DLD1 (cell line): ENCODE measurements around the gene CD247.

Experiments used
- in situ Hi-C: cut with HindIII; loops from 2 replicates; pipeline ENCODE4 v1.10.0; 2017; ENCODE audit warnings: low sequenced_read_pairs

The CD247 gene

DNA sequence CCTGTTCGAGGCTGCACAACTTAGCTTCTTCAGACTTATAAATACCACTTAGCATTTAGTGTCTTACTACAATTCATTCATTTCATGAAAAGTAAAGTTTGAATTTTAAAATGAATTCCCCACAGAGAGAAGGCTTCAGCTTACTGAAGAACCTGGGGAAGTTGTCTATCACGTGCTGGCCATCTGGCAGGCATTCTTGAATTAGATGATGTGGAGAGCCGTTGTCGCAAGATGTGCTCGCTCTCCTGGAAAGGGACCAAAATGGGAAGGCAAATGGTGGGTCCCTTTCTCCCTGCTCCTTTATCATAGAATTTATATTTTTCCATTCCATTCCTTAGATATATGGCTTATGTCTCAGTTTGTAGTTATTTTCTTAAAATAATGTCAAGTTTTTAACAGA lies 90.5 kb downstream of the CD247 start:
- in situ Hi-C loops: loop anchor here (25.0 kb wide), 1 partner anchor 366 kb away; no protein-coding TSS in a partner anchor

DNA sequence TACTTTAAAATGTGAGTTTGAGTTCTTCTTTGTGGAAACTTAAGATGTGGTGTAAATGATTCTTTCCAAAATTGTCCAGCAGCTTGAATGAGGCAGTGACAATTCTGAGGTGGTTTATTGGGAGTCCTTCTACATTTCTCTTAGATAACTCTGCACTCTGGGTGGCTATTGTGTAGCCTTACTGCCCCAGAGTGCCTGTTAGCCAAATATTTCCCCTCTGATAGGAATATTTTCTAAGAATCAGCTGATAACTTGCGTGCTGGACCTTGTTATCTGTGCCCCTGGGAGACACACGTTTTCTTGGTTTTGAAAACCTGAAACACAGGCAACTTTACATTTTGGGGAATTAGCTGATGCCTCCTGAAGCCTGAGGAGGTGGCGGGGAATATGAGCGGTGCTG lies 91.6 kb downstream of the CD247 start:
- in situ Hi-C loops: loop anchor here (25.0 kb wide), 1 partner anchor 364 kb away; no protein-coding TSS in a partner anchor

DNA sequence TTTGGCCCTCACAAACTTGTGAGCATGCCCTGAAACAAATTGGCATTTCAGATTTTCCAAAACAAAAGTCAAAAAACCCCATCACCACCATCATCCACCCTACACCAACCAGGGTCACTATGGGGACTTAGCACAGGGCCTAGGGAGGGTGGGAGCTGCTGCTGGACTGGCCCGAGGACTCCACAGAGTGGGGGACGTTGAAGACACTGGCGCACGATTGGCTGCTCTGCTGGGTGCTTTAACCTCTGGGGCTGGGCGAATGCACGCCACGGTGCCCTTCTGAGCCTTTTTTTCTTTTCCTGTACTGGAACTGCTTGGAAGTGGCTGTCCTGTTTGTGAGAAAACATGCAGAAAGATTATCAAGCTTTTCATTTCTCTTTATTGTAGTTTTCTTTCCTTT lies 92.8 kb downstream of the CD247 start:
- in situ Hi-C loops: loop anchor here (25.0 kb wide), 1 partner anchor 363 kb away; no protein-coding TSS in a partner anchor

DNA sequence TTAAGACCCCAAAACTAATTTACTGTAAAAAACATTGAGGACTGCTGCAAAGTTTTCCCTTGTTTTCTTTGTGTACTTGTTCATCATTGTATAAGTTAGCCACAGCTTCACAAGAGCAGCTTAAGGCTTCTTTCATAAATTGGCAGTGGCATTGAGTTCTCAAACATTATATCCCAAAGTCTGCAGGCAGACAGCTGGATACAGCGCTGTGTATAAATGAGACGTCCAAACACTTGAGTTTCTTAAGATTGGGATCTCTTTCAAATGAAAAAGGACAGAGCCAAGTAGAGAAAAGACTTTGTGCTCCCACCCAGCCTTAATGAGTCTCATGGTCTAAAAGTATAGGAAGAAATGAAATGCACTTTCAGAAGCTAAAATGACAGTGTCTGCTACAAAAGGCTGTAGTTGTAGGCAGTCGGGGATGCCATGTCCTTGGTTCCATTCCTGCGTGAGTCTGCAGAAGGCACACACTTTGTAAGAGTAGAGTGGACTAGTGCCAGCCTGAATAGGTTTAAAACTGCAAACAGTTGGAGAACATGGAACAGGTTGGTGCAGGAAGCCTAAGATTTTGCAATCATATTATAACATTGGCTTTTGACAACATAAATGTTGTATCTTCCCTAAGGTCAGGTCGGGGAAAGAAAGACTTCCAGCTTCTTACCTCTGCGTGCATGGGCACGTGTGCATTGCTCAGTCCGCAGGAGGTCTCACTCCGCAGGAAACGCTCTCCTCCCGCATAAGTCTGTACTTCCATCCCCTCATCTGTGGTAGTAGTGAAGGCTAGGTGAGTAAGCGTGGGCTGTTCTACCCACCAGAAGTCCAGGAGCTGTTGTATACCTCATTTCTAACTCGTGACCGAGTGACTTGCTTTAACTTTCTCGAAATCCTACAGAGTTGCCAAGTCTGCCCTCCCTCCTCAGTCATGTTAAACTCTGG lies 94.4 kb downstream of the CD247 start:
- in situ Hi-C loops: no loop called here

DNA sequence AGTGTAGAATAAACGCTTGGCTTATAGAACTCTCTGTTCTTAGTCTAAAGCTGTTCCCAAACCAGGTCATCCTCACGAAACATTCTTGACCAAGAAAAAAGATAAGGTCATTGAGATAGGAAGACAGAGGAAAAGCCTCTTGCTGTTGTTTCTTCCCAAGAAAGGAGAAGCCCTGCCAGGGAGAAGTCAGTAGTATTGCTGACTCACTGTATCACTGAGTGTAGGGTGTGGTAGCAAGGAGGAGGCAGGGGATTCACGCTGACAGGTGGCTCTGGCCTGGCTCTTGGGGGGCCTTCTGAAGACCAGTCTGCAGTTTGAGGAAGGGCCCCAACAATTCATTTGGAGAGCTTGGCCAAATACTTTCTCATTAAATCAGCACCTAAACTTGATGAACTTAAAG lies 97.8 kb downstream of the CD247 start:
- in situ Hi-C loops: no loop called here

DNA sequence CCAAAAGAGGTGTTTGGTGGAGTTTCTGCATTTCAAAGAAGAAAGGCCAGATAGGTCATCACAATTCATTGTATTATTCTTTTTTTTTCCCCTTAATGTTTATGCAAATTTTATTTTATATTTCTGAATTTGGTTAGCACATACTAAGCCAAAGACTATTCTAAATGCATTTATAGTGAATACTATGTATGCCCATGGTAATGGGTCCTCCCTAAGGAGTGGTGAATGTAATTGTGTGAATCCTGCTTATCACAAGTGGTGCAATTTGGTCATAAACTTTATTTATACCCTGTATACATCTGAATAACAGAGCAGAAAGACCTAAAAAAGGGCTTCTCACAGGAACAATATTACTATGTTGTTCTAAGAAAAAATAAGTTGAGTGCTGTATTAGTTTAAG lies 99.1 kb downstream of the CD247 start:
- in situ Hi-C loops: no loop called here

DNA sequence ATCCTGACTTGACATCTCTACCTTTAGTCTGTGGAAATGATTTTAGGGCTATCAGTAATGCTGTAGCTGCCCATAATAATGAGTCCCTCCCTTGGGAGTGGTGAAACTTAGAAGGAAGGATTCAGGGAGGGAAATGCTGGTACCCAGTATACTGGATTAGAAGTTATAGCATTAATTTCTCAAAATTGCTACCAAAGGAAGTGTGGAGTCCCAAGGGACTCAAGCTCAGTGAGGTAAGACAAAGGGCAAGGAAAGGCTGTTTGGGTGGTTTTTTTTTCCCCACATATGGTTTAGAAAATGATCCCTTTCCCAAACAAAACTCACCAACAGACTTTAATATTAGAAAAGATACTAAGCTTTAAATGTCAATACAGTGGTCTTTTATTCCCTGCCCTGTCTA lies 99.9 kb downstream of the CD247 start:
- in situ Hi-C loops: no loop called here

DNA sequence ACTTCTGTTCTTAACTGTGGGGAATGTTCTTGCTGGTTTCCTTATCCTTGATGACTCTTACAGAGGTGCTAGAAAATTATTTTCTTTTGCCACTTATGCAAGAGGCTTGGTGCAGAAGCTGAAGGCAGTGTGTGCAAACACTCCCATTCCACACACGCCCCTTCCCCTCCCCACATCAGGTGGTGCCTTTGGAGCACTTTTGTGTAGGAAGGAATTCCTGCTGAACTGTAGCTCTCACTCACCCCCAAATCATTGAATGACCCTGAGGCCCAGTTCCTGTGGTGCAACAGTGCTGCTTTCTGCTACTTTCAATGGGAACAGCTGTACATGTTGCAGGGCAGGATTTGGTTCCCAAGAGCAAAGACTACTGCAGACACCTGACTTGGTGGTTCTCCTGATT lies 101.8 kb downstream of the CD247 start:
- in situ Hi-C loops: no loop called here

DNA sequence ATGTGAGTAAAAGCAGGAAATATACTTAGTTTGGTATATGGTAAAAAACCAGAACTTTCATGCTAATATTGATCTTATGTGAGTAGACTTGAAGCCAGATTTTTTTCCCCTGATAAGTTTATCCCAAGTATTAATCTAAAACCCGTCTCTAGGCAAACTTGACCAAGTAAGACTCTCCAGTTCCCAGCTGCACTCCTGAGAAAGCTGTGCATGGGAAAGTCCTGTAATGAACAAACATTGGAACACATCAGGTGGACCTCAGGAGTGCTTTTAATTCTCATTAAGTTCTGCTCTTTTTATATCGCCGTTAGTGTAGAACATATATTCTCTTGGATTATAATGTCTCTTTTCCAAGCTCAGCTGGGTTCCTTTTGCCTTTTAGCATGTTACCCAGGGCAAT lies 105.0 kb downstream of the CD247 start:
- in situ Hi-C loops: no loop called here

DNA sequence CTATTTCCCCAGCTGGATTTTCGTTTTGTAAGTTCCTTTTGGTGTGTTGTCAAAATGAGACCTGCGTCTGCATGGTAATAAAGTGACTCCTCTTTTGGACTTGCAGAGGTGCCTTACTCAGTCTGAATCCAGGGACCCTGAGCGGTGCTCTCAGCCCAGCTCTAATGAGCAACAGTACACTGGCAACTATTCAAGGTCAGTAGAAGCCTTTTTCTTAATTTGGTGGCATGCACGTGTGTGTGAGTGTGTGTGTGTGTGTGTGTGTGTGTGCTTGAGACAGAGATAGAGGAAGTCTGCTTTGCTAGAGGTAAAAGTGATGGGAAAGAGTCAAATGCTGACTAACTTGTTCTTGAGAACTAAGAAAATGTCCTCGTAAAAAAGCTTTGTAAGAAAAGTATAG lies 105.4 kb downstream of the CD247 start:
- in situ Hi-C loops: no loop called here

DNA sequence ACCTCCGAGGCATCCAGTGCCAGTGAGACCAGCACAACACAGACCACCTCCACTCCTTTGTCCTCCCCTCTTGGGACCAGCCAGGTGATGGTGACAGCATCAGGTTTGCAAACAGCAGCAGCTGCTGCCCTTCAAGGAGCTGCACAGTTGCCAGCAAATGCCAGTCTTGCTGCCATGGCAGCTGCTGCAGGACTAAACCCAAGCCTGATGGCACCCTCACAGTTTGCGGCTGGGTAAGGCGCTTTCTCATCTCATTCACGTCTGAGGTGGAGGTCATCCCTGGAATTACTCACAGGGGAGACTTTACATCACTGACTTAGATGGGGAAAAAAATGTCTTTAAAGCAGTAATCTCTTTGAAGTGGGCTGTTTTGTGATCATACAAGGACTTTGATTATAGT lies 106.3 kb downstream of the CD247 start:
- in situ Hi-C loops: no loop called here

DNA sequence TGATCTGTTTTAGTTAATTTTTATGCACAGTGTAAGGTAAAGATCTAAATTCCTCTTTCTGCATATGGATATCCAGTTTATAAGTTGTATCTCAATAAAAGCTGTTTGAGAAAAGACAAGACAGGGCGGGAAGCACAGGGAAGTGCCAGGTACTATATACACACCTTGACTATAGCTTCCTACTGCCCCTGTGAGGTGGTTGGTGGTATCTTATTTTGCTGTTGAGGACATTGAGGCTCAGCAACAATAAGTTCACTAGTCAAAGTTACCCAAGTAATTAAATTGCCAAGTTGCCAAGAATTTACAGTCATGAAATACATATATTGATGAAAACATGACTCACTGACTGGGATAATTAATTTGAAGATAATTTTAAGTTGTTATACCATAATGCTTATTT lies 109.1 kb downstream of the CD247 start:
- in situ Hi-C loops: no loop called here

DNA sequence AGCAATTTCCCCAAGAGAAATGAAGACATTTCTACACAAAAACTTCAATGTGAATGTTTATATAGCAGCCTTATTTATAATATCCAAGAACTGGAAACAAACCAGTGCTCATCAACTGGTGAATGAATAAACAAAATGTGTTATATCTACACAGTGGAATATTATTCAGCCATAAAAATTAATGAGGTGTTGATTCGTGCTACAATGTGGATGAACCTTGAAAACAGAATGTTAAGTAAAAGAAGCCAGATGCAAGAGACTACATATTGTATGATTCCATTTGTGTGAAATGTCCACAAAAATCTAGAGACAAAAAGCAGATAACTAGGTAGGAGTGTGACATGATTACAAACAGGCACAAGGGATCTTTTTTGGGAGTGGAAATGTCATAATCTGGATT lies 110.0 kb downstream of the CD247 start:
- in situ Hi-C loops: no loop called here

DNA sequence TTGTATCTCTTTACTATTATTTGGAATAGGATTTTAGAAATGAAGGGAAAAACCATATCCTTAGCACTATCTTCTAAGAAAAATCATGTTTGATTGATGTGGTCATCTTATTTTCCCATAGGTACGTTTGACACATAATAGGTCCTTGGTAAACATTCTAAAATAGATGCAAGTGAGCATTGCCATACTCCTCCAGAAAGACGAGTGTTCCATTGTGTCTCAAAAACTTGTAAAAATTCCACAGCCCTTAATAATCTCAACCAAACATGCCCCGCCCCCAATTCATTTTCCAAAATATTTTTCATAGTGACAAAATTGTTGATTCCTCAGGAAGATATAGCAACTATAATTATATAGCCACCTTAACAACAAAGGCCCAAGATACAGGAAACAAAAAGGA lies 113.4 kb downstream of the CD247 start:
- in situ Hi-C loops: no loop called here

DNA sequence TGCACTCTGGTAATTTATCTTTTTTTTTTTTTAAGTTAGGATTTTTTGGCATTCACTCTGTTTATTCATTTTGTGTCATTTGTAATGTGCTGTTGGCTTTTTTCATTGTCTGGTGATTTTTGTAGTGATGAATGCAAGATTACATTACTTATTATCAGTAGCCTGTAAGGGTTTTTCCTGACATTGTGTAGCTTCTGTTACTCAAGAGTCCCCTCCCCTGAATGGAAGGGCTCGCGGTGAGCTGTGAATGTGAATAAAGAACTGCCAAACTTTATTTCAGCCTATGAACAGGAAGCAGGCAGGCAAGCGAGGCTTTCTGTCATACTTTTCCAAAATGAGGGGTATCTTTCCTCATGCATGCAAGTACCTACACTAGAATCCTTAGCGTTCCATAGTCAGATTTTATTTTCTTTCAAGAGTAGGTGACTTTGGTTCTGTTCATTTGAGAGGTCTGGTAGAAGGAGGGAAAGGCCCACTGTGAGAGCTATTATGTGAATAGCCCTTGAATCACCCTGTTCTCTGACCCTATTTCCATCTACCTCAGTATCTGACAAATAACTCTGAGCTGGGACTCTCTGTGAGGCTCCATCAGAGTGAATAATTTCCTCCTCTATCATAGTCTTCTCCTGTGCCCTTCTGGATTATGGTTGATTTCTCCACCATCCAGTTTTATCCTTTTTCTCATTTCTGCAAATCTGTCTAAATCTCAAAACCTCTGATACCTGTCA lies 114.0 kb downstream of the CD247 start:
- in situ Hi-C loops: no loop called here

DNA sequence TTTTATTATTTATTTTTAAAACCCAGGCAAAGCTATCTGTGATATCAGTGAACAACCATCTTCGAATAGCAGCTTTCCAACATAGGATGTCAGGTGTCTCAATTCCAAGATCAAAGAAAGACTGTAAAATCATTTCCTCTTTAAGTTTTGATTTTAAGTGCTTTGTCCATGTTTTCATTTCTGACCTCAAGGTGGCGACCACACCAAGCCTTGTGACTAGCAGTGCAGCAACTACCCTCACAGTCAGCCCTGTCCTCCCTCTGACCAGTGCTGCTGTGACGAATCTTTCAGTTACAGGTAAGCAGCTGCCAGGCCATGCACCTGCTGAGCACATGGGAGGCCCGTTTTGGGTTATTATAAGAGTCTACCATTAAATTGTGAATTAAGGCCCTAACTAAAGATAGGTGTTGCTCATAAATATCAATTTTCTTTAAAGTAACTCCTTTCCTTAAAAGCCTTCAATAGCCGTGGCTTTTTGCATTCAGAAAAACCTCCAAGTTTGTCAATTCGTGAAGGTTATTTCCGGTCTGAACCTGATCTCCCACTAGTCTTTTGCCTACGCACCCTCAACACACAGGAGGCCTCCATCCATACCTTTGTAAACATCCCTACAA lies 117.0 kb downstream of the CD247 start:
- in situ Hi-C loops: no loop called here

DNA sequence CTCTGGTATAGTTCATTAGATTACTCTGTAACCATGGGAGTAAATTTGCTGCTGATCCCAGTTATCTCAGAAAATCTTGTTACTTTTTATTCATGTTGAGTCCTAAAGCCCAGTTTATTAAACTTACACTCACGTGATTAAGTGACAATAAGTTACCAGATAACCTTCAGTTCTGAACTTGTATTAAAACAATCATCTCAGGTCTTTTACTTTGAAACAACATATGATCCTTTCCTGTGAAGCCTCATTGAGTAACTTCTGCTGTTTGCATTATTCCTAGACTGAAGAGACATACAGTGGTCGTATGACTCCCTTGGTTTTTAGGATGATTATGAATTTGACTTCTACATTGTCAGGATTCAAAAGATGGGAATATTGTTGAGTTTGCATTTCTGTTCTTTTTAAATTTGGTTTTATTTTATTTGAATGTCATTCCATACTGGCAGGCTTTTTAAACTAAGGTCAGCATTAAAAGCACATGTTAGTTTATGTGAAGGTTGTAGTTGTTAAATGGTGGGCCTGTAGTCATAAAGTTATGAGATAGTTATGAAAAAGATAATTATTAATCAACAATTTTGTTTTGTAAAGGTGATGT lies 117.9 kb downstream of the CD247 start:
- in situ Hi-C loops: no loop called here

DNA sequence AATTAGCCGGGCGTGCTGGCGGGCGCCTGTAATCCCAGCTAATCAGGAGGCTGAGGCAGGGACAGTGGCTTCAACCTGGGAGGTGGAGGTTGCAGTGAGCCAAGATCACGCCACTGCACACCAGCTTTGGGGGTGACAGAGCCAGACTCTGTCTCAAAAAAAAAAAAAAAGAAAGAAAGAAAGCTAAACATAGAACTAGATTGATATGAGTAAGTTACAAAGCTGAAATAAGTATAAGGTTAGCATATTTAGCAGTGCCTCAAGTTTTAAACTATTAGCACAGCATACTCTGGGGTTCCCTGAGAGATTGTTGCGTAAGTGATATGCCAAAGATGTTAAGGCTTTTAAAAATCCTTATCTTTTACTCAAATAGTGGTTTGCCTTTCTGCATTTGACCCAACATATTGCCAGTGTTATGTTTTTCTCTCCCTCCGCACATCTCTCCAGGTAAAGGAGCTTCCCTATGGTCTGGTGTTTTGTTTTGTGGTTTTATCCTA lies 126.1 kb downstream of the CD247 start:
- in situ Hi-C loops: no loop called here

DNA sequence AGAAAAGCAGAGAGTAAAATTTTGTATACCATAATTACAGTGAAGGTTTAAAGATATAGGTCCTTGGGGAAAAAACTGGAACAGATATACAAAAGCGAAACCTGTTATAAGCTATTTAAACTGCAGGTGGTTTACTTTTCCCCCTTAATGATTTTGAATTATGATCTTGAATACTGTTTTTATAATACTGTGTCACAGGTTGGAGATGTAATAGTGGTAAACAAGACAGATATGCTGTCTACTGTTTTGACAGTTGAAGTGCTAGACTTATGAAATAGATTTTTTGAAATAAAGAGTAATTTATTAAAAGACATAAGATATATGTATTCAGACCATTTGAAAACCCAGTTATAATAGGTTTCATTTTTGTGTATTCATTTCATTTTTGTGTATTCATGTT lies 129.4 kb downstream of the CD247 start:
- in situ Hi-C loops: loop anchor here (5.0 kb wide), 1 partner anchor 82 kb away; no protein-coding TSS in a partner anchor

DNA sequence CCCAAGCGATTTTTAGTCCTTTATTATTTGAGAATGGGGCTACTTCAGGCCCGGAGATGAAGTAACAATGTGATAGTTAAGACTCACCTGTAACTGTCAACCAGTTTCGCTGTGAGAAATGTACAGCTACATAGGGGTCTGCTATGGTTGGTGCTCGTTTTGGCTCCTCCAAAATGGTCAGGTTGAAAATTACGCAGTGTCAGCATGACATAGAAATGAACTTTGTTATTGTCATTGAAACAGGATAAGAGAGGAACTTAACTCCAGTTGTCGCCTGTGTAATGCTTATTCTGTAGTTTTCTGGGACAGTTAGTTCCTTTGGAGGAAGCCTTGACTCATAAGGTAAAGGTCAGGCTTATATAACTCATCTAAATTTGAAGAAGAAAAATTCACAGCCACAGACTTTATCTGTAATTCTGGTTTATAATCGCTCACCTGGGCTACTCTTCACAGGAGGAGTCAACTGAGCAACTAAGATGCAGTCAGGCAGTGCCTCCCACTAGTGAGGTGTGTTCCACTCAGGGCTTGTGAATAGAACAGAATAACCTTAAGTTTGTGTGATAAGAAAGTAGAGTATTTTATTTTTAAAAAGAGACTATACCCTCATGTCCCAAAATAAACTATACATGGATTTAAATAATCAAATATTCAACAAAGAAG lies 130.9 kb downstream of the CD247 start:
- in situ Hi-C loops: loop anchor here (5.0 kb wide), 1 partner anchor 80 kb away; no protein-coding TSS in a partner anchor
